ENCODE data around the gene ROR1. TPM values are rescaled to one million over a fixed set of nuclear protein-coding genes. Genes with fewer than 3 reads are reported as not detected.

The ROR1 gene
- total and polyA plus RNA-seq, 2 donors (not counting 1 experiment from before 2014, with no cell fraction given), result 14.5 to 16.5 TPM

- Histone ChIP-seq H3K4me1 (ENCODE audit: control insufficient read depth, extremely low read depth, insufficient read depth, low read length) (peaks cover 12% of the 10 kb centered on the region), H3K9me3 (ENCODE audit: control insufficient read depth, insufficient read depth, low read depth, low read length) (no peaks in the 10 kb centered on the region), H3K27ac (ENCODE audit: insufficient read depth, low read length) (no peak overlapping the region), H3K9ac (ENCODE audit: insufficient read depth, low read length) (no peak overlapping the region), H3K36me3 (ENCODE audit: control insufficient read depth, insufficient read depth, low read length) (peaks cover 2% of the 10 kb centered on the region), H3K4me2 (ENCODE audit: extremely low read depth, insufficient read depth, low read length) (no peak overlapping the region), H3K4me3 (replicated peaks in 1 of 4; ENCODE audit: control extremely low read depth in 1 of 4, insufficient read depth in 1 of 4, low read depth in 3 of 4, low read length in 4 of 4) (no peak overlapping the region), H2AFZ (ENCODE audit: low read length) (no peak overlapping the region), H3K79me2 (ENCODE audit: control insufficient read depth, insufficient read depth, low read length) (no peaks in the 10 kb centered on the region), H3K27me3 (ENCODE audit: control insufficient read depth, insufficient read depth, low read length) (no peaks in the 10 kb centered on the region), H4K20me1 (ENCODE audit: control insufficient read depth, extremely low read depth, insufficient read depth, low read length) (no peaks in the 10 kb centered on the region)
- DNase-seq (ENCODE audit: low read depth in 2 of 2), result no peak
- TF ChIP-seq EZH2 (IDR thresholded peaks at IDR 0.05; ENCODE audit: low read length, missing control alignments), result no peak
- TF ChIP-seq CTCF (conservative IDR thresholded peaks at IDR 0.05 in 1 of 2, IDR thresholded peaks at IDR 0.05 in 1 of 2; ENCODE audit: low read depth in 1 of 2, low read length in 2 of 2), result no peak
These were observed 402.8 kb downstream of the ROR1 start for GRCh38 chr1:64176659-64177058.

GRCh38 chr1:64179588-64179987, 405.8 kb downstream of the ROR1 start:
- Histone ChIP-seq H2AFZ (ENCODE audit: low read length) (no peak overlapping the region), H3K4me2 (ENCODE audit: extremely low read depth, insufficient read depth, low read length) (no peak overlapping the region), H3K9me3 (ENCODE audit: control insufficient read depth, insufficient read depth, low read depth, low read length) (no peaks in the 10 kb centered on the region), H3K27ac (ENCODE audit: insufficient read depth, low read length) (no peak overlapping the region), H3K4me1 (ENCODE audit: control insufficient read depth, extremely low read depth, insufficient read depth, low read length) (no peaks in the 10 kb centered on the region), H3K36me3 (ENCODE audit: control insufficient read depth, insufficient read depth, low read length) (peaks cover 2% of the 10 kb centered on the region), H3K27me3 (ENCODE audit: control insufficient read depth, insufficient read depth, low read length) (no peaks in the 10 kb centered on the region), H3K9ac (ENCODE audit: insufficient read depth, low read length) (no peak overlapping the region), H3K4me3 (replicated peaks in 1 of 4; ENCODE audit: control extremely low read depth in 1 of 4, insufficient read depth in 1 of 4, low read depth in 3 of 4, low read length in 4 of 4) (no peak overlapping the region), H4K20me1 (ENCODE audit: control insufficient read depth, extremely low read depth, insufficient read depth, low read length) (no peaks in the 10 kb centered on the region), H3K79me2 (ENCODE audit: control insufficient read depth, insufficient read depth, low read length) (no peaks in the 10 kb centered on the region)
- TF ChIP-seq EZH2 (IDR thresholded peaks at IDR 0.05; ENCODE audit: low read length, missing control alignments), result no peak
- TF ChIP-seq CTCF (conservative IDR thresholded peaks at IDR 0.05 in 1 of 2, IDR thresholded peaks at IDR 0.05 in 1 of 2; ENCODE audit: low read depth in 1 of 2, low read length in 2 of 2), result no peak
- DNase-seq (ENCODE audit: low read depth in 2 of 2), result no peak

GRCh38 chr1:64182207-64182606, 408.4 kb downstream of the ROR1 start:
- H3K4me3 ChIP-seq (replicated peaks in 1 of 4; ENCODE audit: control extremely low read depth in 1 of 4, insufficient read depth in 1 of 4, low read depth in 3 of 4, low read length in 4 of 4), result no peak overlapping the region
- H4K20me1 ChIP-seq (ENCODE audit: control insufficient read depth, extremely low read depth, insufficient read depth, low read length), result no peaks in the 10 kb centered on the region
- no peak for DNase-seq (ENCODE audit: low read depth in 2 of 2)
- H3K36me3 ChIP-seq (ENCODE audit: control insufficient read depth, insufficient read depth, low read length), result peaks cover 2% of the 10 kb centered on the region
- TF ChIP-seq EZH2 (IDR thresholded peaks at IDR 0.05; ENCODE audit: low read length, missing control alignments) (no peak), CTCF (conservative IDR thresholded peaks at IDR 0.05 in 1 of 2, IDR thresholded peaks at IDR 0.05 in 1 of 2; ENCODE audit: low read depth in 1 of 2, low read length in 2 of 2) (no peak)
- H2AFZ ChIP-seq (ENCODE audit: low read length), result no peak overlapping the region
- H3K27me3 ChIP-seq (ENCODE audit: control insufficient read depth, insufficient read depth, low read length), result no peaks in the 10 kb centered on the region
- H3K79me2 ChIP-seq (ENCODE audit: control insufficient read depth, insufficient read depth, low read length), result no peaks in the 10 kb centered on the region
- H3K4me1 ChIP-seq (ENCODE audit: control insufficient read depth, extremely low read depth, insufficient read depth, low read length), result no peaks in the 10 kb centered on the region
- H3K27ac ChIP-seq (ENCODE audit: insufficient read depth, low read length), result no peak overlapping the region
- H3K9ac ChIP-seq (ENCODE audit: insufficient read depth, low read length), result no peak overlapping the region
- no peaks in the 10 kb centered on the region for H3K9me3 ChIP-seq (ENCODE audit: control insufficient read depth, insufficient read depth, low read depth, low read length)
- H3K4me2 ChIP-seq (ENCODE audit: extremely low read depth, insufficient read depth, low read length), result no peak overlapping the region
